ENCODE measurements around the gene DLX5. TPM values are rescaled to one million over a fixed set of nuclear protein-coding genes. Genes with fewer than 3 reads are reported as not detected.

The DLX5 gene
- total RNA-seq, 1 experiment from 2014 or later = not detected

DNA sequence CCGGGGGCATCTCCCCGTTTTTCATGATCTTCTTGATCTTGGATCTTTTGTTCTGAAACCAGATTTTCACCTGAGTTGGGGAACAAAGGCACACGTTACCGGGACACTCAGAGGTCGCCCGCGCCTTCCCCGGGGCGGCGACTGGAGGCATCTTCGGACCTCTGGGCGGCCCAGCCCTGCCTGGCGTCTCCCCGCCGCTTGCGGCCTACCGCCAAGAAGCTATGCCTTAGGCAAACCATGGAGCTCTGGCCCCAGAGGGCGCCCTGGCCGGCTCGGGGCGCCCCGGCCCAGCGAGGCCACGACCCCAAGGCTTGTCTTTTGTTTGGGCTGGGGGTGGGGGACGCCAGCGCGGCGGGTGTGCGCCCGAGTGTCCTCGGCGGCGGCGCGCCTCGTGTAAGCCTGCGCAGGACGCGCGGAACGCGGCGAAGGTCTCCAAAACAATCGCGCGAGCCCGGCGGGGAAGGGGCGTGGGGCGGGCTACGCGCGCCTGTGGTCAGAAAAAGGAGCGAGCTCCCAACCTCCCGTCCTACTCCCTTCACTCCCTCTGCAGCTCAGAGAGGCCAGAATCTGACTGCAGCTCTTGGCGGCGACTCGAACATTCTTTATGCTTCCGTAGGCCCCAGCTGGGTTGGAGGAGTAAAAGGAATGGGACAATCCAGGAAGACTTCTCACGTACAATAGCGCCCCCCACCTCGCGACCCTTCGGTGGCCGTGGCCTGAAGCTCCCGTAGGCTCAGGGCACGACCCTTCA, 3.5 kb downstream of the DLX5 start:
- no TSS peak for BruUV-seq (replicated peaks)
- TF ChIP-seq, protein P1, sequence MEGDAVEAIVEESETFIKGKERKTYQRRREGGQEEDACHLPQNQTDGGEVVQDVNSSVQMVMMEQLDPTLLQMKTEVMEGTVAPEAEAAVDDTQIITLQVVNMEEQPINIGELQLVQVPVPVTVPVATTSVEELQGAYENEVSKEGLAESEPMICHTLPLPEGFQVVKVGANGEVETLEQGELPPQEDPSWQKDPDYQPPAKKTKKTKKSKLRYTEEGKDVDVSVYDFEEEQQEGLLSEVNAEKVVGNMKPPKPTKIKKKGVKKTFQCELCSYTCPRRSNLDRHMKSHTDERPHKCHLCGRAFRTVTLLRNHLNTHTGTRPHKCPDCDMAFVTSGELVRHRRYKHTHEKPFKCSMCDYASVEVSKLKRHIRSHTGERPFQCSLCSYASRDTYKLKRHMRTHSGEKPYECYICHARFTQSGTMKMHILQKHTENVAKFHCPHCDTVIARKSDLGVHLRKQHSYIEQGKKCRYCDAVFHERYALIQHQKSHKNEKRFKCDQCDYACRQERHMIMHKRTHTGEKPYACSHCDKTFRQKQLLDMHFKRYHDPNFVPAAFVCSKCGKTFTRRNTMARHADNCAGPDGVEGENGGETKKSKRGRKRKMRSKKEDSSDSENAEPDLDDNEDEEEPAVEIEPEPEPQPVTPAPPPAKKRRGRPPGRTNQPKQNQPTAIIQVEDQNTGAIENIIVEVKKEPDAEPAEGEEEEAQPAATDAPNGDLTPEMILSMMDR (conservative IDR thresholded peaks at IDR 0.05) = no peak
- TF ChIP-seq EZH2 (IDR thresholded peaks at IDR 0.05; ENCODE audit: low read depth) = no peak

DNA sequence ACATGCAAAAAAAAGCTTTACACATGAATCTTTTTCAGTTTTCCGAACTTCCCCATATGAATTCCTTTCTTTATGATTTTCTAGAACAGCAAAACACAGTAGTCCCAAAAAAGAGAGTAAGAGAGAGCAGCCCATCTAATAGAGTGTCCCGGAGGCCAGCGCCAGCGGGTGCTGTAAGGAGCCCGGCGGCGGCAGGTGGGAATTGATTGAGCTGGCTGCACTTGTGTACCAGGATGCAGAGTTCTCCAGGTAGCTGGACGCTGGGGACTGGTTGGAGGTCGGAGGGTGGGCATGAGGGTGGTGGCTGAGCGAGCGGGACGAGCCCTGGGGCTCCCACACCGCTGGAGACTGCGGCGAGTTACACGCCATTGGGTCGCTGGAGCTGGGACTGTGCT, 4.0 kb downstream of the DLX5 start:
- Histone ChIP-seq H3K9me3 (ENCODE audit: insufficient read depth, low read depth) (no peaks in the 10 kb centered on the region), H3K4me2 (no peak overlapping the region), H3K27me3 (ENCODE audit: insufficient read depth, low read depth) (peaks cover 18% of the 10 kb centered on the region; the same call in 1 of the 2 replicates), H4K20me1 (ENCODE audit: insufficient read depth) (no peaks in the 10 kb centered on the region), H3K4me1 (replicated peaks; ENCODE audit: insufficient read depth) (no peaks in the 10 kb centered on the region), H3F3A (ENCODE audit: insufficient read depth, low read depth) (no peaks in the 10 kb centered on the region), H3K36me3 (ENCODE audit: low read depth) (no peaks in the 10 kb centered on the region), H3K4me3 (no peak overlapping the region), H3K9me2 (ENCODE audit: insufficient read depth) (no peaks in the 10 kb centered on the region), H3K79me2 (ENCODE audit: low read depth) (no peaks in the 10 kb centered on the region), H3K27ac (no peak overlapping the region), H2AFZ (no peak overlapping the region)
- TF ChIP-seq, protein P1 (conservative IDR thresholded peaks at IDR 0.05) = no peak
- TF ChIP-seq EZH2 (IDR thresholded peaks at IDR 0.05; ENCODE audit: low read depth) = no peak
- ChIA-PET CTCF (no interaction called here), POLR2A (ENCODE audit: unreplicated experiment) (no interaction called here)
- intact Hi-C loops (cut with micrococcal nuclease; ENCODE audit: unreplicated experiment) = no loop called here
- DNase-seq = no peak
- no TSS peak for BruUV-seq (replicated peaks)

More for the DNA sequence above, 3.5 kb downstream of the DLX5 start:
- DNase-seq = no peak
- Histone ChIP-seq H3F3A (ENCODE audit: insufficient read depth, low read depth) (no peaks in the 10 kb centered on the region), H3K27me3 (ENCODE audit: insufficient read depth, low read depth) (peaks cover 18% of the 10 kb centered on the region; the same call in 1 of the 2 replicates), H3K4me3 (no peak overlapping the region), H3K4me2 (no peak overlapping the region), H3K4me1 (replicated peaks; ENCODE audit: insufficient read depth) (no peaks in the 10 kb centered on the region), H3K36me3 (ENCODE audit: low read depth) (no peaks in the 10 kb centered on the region), H2AFZ (no peak overlapping the region), H3K79me2 (ENCODE audit: low read depth) (no peaks in the 10 kb centered on the region), H4K20me1 (ENCODE audit: insufficient read depth) (no peaks in the 10 kb centered on the region), H3K27ac (no peak overlapping the region), H3K9me3 (ENCODE audit: insufficient read depth, low read depth) (no peaks in the 10 kb centered on the region), H3K9me2 (ENCODE audit: insufficient read depth) (no peaks in the 10 kb centered on the region)
- intact Hi-C loops (cut with micrococcal nuclease; ENCODE audit: unreplicated experiment) = no loop called here
- CTCF ChIA-PET = no interaction called here
- POLR2A ChIA-PET (ENCODE audit: unreplicated experiment) = no interaction called here

DNA sequence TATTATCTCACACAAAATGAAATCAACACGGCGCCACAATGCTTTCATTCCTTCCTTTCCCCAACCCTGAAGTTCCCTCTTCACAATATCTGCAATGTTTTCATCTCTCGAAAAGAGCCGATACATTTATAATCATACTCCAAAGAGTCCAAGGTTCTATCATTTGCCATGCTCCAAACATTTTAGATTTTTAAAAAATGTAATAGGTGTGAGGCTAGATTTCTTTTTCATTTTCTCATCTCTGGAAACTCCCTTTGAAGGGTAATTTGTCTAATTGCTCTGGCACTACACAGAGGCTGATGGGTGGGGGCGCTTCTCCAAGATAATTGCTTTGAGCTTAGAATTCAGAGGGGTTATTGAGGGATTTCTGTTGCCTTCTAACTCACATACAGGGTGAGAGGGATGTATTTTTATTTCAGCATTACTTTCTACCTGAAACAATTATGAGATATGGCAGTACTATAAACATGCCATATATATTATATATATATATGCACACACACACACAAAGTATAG, 4.9 kb downstream of the DLX5 start:
- DNase-seq = no peak
- no peaks in the 10 kb centered on the region for H3K36me3 ChIP-seq (ENCODE audit: low read depth)
- H4K20me1 ChIP-seq (ENCODE audit: insufficient read depth) = no peaks in the 10 kb centered on the region
- H3K4me2 ChIP-seq = no peak overlapping the region
- no peak overlapping the region for H3K27ac ChIP-seq
- H3K4me3 ChIP-seq = no peak overlapping the region
- no peaks in the 10 kb centered on the region for H3K4me1 ChIP-seq (replicated peaks; ENCODE audit: insufficient read depth)
- peaks cover 25% of the 10 kb centered on the region for H3K27me3 ChIP-seq (ENCODE audit: insufficient read depth, low read depth)
- no peaks in the 10 kb centered on the region for H3K9me2 ChIP-seq (ENCODE audit: insufficient read depth)
- no peaks in the 10 kb centered on the region for H3K79me2 ChIP-seq (ENCODE audit: low read depth)
- intact Hi-C loops (cut with micrococcal nuclease; ENCODE audit: unreplicated experiment) = no loop called here
- no peaks in the 10 kb centered on the region for H3K9me3 ChIP-seq (ENCODE audit: insufficient read depth, low read depth)
- no peak overlapping the region for H2AFZ ChIP-seq
- BruUV-seq (replicated peaks) = no TSS peak
- TF ChIP-seq EZH2 (IDR thresholded peaks at IDR 0.05; ENCODE audit: low read depth) = no peak
- ChIA-PET POLR2A (ENCODE audit: unreplicated experiment) (no interaction called here), CTCF (no interaction called here)
- no peaks in the 10 kb centered on the region for H3F3A ChIP-seq (ENCODE audit: insufficient read depth, low read depth)
